GM12874 (cell line): ENCODE measurements around the gene EMC10.

Experiments
- TF ChIP-seq, protein P1 (sequence below): IDR thresholded peaks from 2 replicates; pipeline ENCODE4 v1.5.1; 2011; ENCODE audit warnings: low read depth, mild to moderate bottlenecking, control low read depth, low read length, moderate library complexity; ENCODE audit not compliant: insufficient read depth

Gene EMC10

GRCh38 chr19:50476224-50476906 lies at the start of gene EMC10, which contains the start of gene GARIN5A:
TSS of gene EMC10 (plus strand) at chr19:50476507. CDS start at chr19:50476545, 38 bp downstream.
TSS of gene GARIN5A (minus strand) at chr19:50476848. CDS start at chr19:50476388, 460 bp downstream.
- TF ChIP-seq, protein P1, sequence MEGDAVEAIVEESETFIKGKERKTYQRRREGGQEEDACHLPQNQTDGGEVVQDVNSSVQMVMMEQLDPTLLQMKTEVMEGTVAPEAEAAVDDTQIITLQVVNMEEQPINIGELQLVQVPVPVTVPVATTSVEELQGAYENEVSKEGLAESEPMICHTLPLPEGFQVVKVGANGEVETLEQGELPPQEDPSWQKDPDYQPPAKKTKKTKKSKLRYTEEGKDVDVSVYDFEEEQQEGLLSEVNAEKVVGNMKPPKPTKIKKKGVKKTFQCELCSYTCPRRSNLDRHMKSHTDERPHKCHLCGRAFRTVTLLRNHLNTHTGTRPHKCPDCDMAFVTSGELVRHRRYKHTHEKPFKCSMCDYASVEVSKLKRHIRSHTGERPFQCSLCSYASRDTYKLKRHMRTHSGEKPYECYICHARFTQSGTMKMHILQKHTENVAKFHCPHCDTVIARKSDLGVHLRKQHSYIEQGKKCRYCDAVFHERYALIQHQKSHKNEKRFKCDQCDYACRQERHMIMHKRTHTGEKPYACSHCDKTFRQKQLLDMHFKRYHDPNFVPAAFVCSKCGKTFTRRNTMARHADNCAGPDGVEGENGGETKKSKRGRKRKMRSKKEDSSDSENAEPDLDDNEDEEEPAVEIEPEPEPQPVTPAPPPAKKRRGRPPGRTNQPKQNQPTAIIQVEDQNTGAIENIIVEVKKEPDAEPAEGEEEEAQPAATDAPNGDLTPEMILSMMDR = no peak

- TF ChIP-seq, protein P1 = no peak
Measured at GRCh38 chr19:50427318-50427925, 48.9 kb upstream of the EMC10 start.

GRCh38 chr19:50427997-50428425 lies 48.3 kb upstream of the EMC10 start:
- TF ChIP-seq, protein P1 = no peak

- TF ChIP-seq, protein P1 = no peak
Measured at GRCh38 chr19:50428772-50429463, 47.4 kb upstream of the EMC10 start.

DNA sequence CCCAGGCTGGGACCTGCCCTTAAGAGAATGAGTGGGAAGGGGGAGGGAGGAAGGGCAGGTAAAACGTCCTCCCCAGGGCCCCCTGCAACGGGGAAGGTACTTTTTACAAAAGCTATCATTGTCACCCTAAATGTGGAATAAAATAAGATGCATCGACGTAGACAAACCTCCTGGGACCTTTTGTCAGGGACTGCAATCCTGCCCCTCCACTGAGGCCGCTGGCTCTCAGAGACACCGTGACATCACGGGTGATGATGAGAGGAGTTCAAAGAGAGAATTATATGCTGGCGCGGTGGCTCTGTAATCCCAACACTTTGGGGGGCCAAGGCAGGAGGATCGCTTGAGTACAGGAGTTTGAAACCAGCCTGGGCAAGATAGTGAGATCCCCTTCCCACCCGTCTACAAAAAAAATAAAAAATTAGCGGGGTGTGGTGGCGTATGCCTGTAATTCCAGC lies 45.4 kb upstream of the EMC10 start:
- TF ChIP-seq, protein P1 = no peak

GRCh38 chr19:50431343-50432220 lies 44.7 kb upstream of the EMC10 start:
- TF ChIP-seq, protein P1 = no peak
